HUDEP-2 (cell line): Measurements from ENCODE around the gene RBBP8.

ENCODE experiments used
- DNase-seq, 76 experiments: peaks; one replicate each; lab custom pipeline; 2025; ENCODE audit not compliant: unreplicated experiment in 76 of 76; lab: John Stamatoyannopoulos, UW

The RBBP8 gene

DNA sequence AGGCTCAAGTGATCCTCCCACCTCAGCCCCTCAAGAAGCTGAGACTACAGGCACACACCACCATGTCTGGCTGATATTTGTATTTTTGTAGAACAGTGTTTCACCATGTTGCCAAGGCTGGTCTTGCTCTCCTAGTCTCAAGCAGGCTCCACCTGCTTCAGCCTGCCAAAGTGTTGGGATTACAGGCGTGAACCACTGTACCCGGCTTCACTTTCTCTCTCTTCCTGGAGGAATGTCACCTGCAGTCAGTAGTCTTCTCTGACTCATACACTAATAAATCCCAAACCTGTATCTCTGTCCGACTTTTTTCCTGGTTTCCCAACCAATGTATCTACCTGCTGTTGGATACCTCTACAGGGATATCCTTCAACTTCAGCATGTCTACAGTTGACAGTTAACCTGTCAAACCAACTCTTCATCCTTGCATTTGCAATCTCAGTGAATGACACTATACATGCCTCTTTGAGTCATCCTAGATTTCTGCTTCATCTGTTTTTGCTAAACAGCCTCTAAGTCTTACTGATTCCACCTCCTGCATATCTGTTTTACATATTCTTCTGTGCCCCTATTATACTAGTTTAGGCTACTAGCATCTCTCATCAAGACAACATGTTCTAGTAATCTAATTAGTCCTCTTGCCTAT is 54.5 kb downstream of the RBBP8 start:
- no peak for DNase-seq

DNA sequence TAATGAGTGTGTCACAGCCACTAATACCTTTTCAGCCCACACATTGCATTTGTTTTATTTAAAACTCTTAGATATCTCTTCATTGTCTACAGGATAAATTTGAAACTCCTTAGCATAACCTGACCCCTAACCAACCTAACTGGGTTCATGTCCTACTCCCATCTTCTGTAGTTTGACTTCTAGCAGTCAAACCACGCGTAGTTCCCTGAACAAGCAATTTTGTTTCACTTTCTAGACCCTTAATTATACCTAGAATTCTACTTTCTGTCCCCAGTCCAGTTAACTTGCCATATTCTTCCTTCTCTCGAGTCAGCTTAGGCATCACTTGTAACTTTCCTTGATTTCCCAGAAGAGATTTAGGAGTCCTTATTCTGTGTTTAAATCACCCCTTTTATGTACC is 55.1 kb downstream of the RBBP8 start:
- no peak for DNase-seq

GRCh38 chr18:22998344-22998743 is 65.2 kb downstream of the RBBP8 start:
- DNase-seq, result no peak

DNA sequence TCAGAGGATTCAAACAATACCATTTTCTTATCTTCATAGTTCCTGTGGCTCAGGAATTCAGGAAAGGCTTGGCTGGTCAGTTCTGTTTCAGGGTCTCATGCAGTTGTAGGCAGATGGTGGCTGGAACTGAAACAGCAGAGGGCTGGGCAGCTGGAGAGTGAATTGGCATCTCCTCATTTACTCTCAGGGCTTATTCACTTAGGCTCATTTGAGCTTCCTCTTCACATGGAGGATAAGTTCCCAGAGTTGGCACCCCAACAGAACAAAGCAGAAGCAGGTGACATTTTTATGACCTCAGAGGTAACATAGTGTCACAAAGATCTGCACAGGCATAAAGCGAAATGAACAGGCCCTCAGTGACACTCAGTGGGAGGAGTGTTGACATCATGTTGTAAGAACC is 66.1 kb downstream of the RBBP8 start:
- no peak for DNase-seq

DNA sequence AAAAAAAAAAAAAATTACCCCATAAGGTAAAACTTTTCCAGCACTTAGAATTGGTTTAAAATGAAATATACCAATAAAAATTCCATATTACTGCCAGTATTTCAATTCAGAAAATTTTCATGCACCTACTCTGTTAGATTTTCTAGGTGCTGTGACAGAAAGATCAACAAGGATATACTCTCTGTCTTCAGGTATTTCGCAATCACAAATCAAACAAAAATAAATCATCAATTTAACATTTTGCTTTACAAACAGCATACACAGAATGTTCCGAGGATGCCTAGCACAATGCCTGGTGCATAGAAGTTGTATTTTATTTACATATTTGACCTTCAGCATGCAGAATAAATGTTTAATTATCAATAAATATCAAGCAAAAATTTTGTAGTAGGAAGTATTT is 66.5 kb downstream of the RBBP8 start:
- DNase-seq, result no peak

GRCh38 chr18:23003289-23003688 is 70.2 kb downstream of the RBBP8 start:
- DNase-seq, result no peak

DNA sequence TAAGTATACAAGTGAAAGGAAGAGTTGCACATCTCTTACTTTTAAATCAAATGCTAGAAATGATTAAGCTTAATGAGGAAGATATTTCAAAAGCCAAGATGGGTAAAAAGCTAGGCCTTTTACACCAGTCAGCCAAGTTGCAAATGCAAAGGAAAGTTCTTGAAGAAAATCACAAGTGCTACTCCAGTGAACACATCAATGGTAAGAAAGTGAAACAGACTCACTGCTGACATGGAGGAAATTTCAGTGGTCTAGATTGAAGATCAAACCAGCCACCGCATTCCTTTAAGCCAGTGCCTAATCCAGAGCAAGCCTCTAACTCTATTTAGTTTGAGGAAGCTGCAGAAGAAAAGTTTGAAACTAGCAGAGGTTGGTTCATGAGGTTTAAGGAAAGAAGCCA is 79.1 kb downstream of the RBBP8 start:
- no peak for DNase-seq

DNA sequence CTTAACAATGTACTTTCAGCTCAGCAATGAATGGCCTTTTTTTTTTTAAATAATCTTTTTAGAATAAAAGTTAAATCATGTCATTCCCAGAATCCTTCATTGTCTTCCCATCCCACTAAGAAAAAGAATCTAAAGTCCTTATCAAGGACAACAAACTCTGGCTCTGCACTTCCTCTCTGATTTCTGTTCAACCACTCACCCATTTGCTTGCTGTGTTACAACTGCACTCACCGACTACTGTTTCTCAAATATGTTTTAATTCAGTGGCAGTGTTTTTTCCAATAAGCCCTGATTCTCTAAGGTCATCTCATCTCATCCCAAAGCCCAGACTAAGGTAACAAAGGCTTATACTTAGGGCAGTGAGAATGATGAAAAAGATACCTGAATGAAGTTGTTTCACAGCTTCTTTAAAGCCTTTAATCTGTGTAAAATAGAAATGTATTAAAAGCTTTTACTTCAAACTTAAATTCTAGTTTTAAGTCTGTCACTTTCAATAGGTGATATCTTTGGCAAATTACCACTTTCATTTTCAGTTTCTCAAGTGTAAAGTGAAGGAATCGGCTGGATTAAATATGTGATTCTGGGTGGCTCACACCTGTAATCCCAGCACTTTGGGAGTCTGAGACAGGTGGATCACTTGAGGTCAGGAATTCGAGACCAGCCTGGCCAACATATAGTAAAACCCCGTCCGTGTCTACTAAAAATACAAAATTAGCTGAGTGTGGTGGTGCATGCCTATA is 87.6 kb downstream of the RBBP8 start:
- DNase-seq, result no peak

DNA sequence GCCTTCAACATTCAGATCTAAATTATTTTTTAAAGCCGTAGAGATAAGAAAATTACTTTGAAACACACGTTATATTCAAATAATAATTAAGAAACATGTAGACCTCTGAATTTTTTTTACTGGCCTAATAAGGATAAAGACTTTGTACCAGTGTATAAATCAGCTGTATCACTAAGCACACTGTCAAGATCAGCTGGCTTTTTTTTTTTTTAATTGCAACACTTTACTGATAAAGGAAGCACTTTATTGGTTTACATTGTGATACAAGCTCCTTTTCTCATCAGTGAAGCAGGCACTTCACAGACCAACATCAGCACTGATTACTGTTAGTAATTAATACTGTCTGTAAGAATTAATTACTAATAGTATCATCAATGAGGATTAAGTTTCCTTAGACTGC is 88.5 kb downstream of the RBBP8 start:
- DNase-seq, result no peak

DNA sequence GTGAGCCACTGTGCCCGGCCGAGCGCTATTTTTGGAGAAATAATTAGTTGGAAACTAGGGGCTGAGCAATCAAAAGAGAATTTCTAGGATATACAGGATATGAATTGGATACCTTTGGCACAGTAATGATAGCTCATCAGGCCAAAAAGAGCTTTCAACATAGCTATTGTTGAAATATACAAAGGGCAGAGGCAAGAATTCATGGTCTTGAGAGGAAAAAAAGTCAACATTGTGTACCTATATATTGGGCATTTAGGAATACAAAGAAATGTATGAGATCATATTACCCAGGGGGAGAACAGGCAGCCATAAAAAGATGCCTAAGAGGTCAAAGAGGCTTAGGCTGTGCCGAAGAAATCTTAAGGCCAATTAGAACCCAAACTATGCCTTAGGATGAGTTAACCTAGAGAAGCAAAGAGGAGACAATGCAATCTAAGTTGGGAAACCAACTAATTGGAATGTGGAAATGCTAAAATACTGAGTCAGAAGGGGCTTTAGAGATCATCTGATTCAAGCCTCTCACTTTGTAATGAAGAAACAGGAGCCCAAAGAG is 99.0 kb downstream of the RBBP8 start:
- no peak for DNase-seq

GRCh38 chr18:23033056-23033455 is 99.9 kb downstream of the RBBP8 start:
- DNase-seq, result no peak

DNA sequence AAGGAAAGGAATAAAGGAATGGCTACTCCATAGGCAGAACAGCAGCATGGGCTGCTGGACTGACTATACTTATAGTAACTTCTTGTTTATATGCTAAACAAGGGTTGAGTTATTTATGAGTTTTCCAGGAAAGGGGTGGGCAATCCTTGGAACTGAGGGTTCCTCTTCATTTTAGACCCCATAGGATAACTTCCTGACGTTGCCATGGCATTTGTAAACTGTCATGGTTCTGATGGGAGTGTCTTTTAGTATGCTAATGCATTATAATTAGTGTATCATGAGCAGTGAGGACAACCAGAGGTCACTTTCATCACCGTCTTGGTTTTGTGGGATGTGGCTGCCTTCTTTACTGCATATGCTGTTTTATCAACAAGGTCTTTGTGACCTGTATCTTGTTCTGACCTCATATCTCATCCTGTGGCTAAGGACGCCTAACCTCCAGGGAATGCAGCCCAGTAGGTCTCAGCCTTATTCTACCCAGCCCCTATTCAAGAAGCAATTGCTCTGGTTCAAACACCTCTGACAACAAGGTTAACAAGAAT is 103.6 kb downstream of the RBBP8 start:
- DNase-seq, result no peak

- DNase-seq, result no peak
These were observed 104.5 kb downstream of the RBBP8 start for GRCh38 chr18:23037646-23038045.

DNA sequence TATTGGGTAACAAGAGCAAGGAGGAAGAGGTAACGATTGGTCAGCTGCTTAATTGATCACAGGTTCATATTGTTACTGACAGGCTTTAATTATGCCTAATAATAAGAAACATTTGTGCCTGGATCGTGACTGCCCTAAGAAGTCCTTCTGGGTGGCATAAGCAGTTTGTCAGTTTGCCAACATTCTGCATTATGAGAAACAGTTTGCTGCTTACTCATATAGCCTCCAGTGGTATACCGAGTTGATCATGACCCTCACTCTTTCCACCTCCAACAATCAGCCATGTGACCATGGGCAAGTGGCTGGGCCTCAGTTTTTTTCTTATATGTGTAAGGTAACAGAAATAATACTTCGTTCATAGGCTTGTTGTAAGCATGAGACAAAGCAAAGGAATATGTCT is 105.6 kb downstream of the RBBP8 start:
- DNase-seq, result no peak

DNA sequence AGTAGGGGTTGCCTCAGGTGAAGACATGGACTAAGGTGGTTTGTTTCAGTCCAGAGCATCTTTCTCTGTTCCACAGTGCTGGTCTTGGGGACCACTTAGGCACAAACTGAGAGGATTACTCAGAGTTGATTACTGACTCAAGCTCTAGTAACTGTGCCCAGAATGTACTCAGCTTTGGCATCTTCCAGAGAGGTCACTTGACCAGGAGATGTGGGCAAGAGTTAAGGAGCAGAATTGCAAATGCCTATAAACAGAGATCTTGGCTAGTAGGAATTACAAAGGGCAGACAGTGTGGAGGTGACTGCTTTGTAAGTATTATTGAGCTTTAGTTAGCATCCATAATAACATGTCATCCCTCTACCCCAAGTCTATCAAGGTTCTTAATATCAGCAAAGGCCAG is 109.0 kb downstream of the RBBP8 start:
- no peak for DNase-seq

DNA sequence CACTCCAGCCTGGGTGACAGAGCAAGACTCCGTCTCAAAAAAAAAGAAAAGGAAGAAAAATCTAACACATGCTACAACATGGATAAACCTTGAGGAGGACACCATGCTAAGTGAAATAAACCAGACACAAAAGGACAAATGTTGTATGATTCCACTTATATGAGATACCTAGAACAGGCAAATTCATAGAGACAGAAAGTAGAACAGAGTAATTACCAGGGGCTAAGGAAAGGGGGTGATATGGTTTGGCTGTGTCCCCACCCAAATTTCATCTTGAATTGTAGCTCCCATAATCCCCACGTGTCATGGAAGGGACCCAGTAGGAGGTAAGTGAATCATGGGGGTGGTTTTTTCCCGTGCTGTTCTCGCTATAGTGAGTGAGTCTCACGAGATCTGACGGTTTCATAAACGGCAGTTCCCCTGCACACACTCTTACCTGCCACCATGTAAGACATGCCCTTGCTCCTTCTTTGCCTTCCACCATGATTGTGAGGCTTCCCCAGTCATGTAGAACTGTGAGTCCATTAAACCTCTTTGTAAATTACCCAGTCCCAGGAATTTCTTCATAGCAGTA is 110.8 kb downstream of the RBBP8 start:
- DNase-seq, result no peak

DNA sequence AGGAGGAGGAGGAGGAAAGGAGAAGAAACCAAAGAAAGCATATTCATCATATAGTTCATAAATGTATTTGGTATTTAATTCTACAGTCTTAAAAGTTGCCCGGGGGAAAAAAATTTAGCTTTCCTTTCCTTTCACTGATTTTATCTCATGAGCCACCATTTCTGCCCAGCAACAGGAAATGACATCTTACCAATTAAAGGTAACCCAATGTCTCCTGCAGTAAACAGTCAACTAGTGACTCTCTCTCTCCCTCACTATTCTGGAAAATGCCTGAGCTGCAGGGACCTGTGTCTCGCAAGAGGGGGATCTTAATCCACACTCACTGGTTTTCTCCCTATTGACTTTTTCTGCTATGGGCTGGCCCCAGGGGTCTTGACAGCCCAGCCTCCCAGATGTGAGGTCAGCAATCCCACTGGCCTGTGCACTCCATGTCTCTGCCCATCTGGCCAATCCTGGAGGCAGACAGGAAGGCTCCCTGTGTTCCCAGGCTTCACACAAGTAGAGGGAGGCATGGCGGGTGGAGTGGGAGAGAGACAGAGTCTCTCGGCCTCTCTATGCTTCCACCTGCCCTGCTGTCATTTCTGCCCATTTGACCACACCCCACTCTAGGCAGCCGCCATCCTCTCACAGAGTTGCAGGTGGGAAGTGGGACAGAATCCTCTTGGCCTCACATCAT is 116.7 kb downstream of the RBBP8 start:
- DNase-seq, result no peak

- no peak for DNase-seq
These were observed 120.8 kb downstream of the RBBP8 start for GRCh38 chr18:23053776-23054457.

DNA sequence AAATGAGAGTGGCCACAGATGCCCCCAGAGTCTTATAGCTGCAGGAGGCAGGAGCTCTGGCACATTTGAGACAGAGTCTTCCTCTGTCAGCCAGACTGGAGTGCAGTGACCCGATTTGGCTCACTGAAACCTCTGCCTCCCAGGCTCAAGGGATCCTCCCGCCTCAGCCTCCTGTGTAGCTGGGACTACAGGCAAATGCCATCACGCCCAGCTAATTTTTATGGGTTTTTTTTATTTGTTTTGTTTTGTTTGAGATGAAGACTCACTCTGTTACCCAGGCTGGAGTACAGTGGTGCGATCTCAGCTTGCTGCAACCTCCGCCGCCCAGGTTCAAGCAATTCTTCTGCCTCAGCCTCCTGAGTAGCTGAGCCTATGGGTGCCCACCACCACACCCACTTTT is 121.4 kb downstream of the RBBP8 start:
- no peak for DNase-seq

GRCh38 chr18:23056315-23056714 is 123.2 kb downstream of the RBBP8 start:
- no peak for DNase-seq

DNA sequence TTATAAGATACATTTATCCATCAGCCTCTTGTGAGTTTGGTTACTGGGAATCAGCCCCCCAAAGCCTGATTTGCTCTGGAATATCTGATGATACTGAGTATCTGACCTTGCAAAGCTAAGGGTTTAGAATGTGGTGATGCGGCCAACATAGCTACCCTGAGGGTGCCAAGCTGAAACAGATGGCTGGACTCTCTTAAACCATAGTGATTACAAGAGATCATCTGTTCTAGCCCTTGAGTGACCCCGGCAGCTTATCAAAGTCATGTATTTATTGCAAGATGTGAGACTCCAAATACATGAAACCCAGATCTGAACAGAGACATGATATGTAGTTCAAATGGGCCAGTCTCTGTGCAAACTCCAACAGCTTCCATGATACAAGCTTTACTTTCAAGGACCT is 124.0 kb downstream of the RBBP8 start:
- DNase-seq, result no peak
